SK-N-MC (cell line): Measurements from ENCODE around the gene ARID5B.

ENCODE experiments used
- EZH2 ChIP-seq: fragments of 200-600 bp; sonication (generic); IDR thresholded peaks from one replicate; pipeline ENCODE4 v1.6.1; 2017; ENCODE audit warnings: antibody characterized with exemption
- FOXP2 ChIP-seq: optimal IDR thresholded peaks from 2 replicates; pipeline ENCODE3; 2011; ENCODE audit warnings: mild to moderate bottlenecking, moderate library complexity; ENCODE audit not compliant: insufficient read depth; ENCODE audit errors: extremely low read length, control extremely low read depth
- POLR2AphosphoS5 ChIP-seq: IDR thresholded peaks from 2 replicates; pipeline ENCODE4 v1.6.1; 2012; ENCODE audit warnings: mild to moderate bottlenecking, low read depth, low read length, borderline replicate concordance

- TF ChIP-seq EZH2 (no peak), POLR2AphosphoS5 (no peak), FOXP2 (no peak)
Observed at GRCh38 chr10:62002753-62003152, 101.3 kb downstream of the ARID5B start.
